HK-2 (cell line): ENCODE measurements around the gene GNB3.

Source experiments
- DNase-seq: peaks from one replicate; pipeline ENCODE4 v3.0.0-alpha.2; 2018; ENCODE audit not compliant: unreplicated experiment

GNB3 gene

GRCh38 chr12:6823182-6824084 is 17.3 kb upstream of the GNB3 start:
- no peak for DNase-seq

- DNase-seq, result no peak
Measured at GRCh38 chr12:6824085-6824775, 16.5 kb upstream of the GNB3 start.

- no peak for DNase-seq
Measured at GRCh38 chr12:6824901-6825381, 15.8 kb upstream of the GNB3 start.

GRCh38 chr12:6825398-6826124 is 15.2 kb upstream of the GNB3 start:
- DNase-seq, result peak; percentile 86

GRCh38 chr12:6826125-6826733 is 14.5 kb upstream of the GNB3 start:
- no peak for DNase-seq

- DNase-seq, result no peak
Measured at GRCh38 chr12:6826734-6827436, 13.8 kb upstream of the GNB3 start.

GRCh38 chr12:6827437-6827911 is 13.3 kb upstream of the GNB3 start:
- peak; percentile 77 for DNase-seq

- DNase-seq, result peak; percentile 53
Measured at GRCh38 chr12:6827982-6828780, 12.5 kb upstream of the GNB3 start, which contains the start of gene P3H3. Gene P3H3 (plus strand): TSS chr12:6828407. CDS start chr12:6828441, 34 bp downstream.

- DNase-seq, result peak; percentile 55
Measured at GRCh38 chr12:6828781-6829535, 11.8 kb upstream of the GNB3 start.

GRCh38 chr12:6829536-6830220 is 11.0 kb upstream of the GNB3 start:
- DNase-seq, result peak; percentile 52

- DNase-seq, result no peak
Measured at GRCh38 chr12:6830286-6830890, 10.3 kb upstream of the GNB3 start.

- DNase-seq, result no peak
Measured at GRCh38 chr12:6830999-6831398, 9.7 kb upstream of the GNB3 start.

- DNase-seq, result no peak
Measured at GRCh38 chr12:6831450-6831995, 9.2 kb upstream of the GNB3 start.

GRCh38 chr12:6832125-6832524 is 8.6 kb upstream of the GNB3 start:
- DNase-seq, result no peak

- DNase-seq, result no peak
Measured at GRCh38 chr12:6833189-6833890, 7.4 kb upstream of the GNB3 start.

GRCh38 chr12:6834254-6834653 is 6.5 kb upstream of the GNB3 start:
- DNase-seq, result no peak

- no peak for DNase-seq
Measured at GRCh38 chr12:6834873-6835272, 5.9 kb upstream of the GNB3 start.
